Astrocyte (in vitro differentiated cells and primary cell): Measurements from ENCODE around the gene OSBPL5.

Source experiments
- CTCF ChIP-seq: IDR thresholded peaks from 2 replicates; pipeline ENCODE4 v1.5.1; 2011; ENCODE audit warnings: low read depth, mild to moderate bottlenecking, inconsistent platforms, low read length, moderate library complexity; ENCODE audit not compliant: insufficient read depth
- EZH2 ChIP-seq: IDR thresholded peaks from 2 replicates; pipeline ENCODE4 v1.6.1; 2012; ENCODE audit warnings: mild to moderate bottlenecking, low read length, inconsistent platforms; ENCODE audit not compliant: insufficient read depth

DNA sequence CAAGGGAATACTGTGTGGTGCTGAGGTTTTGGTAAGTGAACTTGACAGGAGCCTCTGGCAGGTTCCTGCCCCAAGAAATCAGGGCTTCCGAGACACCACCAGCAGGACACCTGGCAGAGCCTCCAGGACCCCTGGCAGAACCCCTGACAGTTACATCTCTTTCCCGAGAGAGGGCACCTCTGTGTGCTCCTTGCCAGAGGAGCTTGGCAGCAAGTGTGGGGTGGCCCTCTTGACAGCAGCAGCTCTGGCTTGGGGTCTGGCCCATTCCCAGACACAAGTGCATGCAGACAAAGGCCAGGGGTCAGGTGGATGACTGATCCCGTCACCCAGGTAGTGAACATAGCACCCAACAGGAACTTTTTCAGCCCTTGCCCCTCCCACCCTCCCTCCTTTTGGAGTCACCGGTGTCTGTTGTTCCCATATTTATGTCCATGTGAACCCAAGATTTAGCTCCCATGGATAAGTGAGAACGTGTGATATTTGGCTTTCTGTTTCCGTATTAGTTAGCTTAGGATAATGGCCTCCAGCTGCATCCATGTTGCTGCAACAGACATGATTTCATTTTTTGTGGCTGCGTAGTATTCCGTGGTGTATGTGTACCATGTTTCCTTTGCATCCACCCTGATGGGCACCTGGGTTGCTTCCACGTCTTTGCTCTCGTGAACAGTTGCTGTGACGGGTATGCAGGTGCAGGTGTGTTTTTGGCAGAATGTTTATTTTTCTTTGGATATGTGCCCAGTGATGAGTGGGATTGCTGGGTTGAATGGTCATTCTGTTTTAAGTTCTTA is 21.2 kb upstream of the OSBPL5 start:
- no peak for TF ChIP-seq CTCF
- no peak for TF ChIP-seq EZH2
